GM23338 (cell line): ENCODE data around the gene SCGB2B2. TPM values are rescaled to one million over a fixed set of nuclear protein-coding genes. Genes with fewer than 3 reads are reported as not detected.

Experiments used
- ATAC-seq: fragments of 200-7000 bp; cut with Tn5 transposase; 3 replicates; pipeline ENCODE4 v1.9.1; 2020
- DNase-seq: peaks from one replicate; pipeline ENCODE4 v3.0.0-alpha.2; 2015; ENCODE audit warnings: low spot score
- H2AFZ ChIP-seq: fragments of 200-600 bp; sonication (generic); 2 replicates; pipeline ENCODE4 v1.8.0; 2016; ENCODE audit warnings: antibody characterized with exemption, mild to moderate bottlenecking, moderate library complexity
- H3F3A ChIP-seq: fragments of 200-600 bp; sonication (generic); replicated peaks from 2 replicates; pipeline ENCODE4 v1.8.0; 2017; ENCODE audit warnings: antibody characterized with exemption, mixed run types, low read depth
- H3K27ac ChIP-seq: fragments of 200-600 bp; sonication (generic); 2 replicates; pipeline ENCODE4 v1.6.1; 2016; ENCODE audit warnings: low read depth
- H3K27me3 ChIP-seq: fragments of 200-600 bp; sonication (generic); 2 replicates; pipeline ENCODE4 v1.8.0; 2016; ENCODE audit warnings: mild to moderate bottlenecking, mixed run types, moderate library complexity; ENCODE audit not compliant: insufficient read depth
- H3K36me3 ChIP-seq: fragments of 200-600 bp; sonication (generic); 2 replicates; pipeline ENCODE4 v1.8.0; 2016; ENCODE audit warnings: mild to moderate bottlenecking; ENCODE audit not compliant: insufficient read depth
- H3K4me1 ChIP-seq: fragments of 200-600 bp; sonication (generic); 2 replicates; pipeline ENCODE4 v1.8.0; 2016; ENCODE audit warnings: mild to moderate bottlenecking, moderate library complexity; ENCODE audit not compliant: insufficient read depth
- H3K4me2 ChIP-seq: fragments of 200-600 bp; sonication (generic); 2 replicates; pipeline ENCODE4 v1.7.1; 2017; ENCODE audit warnings: mixed run types
- H3K4me3 ChIP-seq: fragments of 200-600 bp; sonication (generic); 2 replicates; pipeline ENCODE4 v1.6.1; 2016; ENCODE audit warnings: mixed run types
- H3K79me2 ChIP-seq: fragments of 200-600 bp; sonication (generic); replicated peaks from 2 replicates; pipeline ENCODE4 v1.8.0; 2017; ENCODE audit warnings: mild to moderate bottlenecking; ENCODE audit not compliant: insufficient read depth
- H3K9me2 ChIP-seq: fragments of 200-600 bp; sonication (generic); 2 replicates; pipeline ENCODE4 v1.8.0; 2017; ENCODE audit not compliant: insufficient read depth
- H4K20me1 ChIP-seq: fragments of 200-600 bp; sonication (generic); replicated peaks from 2 replicates; pipeline ENCODE4 v1.8.0; 2017; ENCODE audit warnings: mild to moderate bottlenecking; ENCODE audit not compliant: insufficient read depth
- H3K27ac Mint-ChIP-seq: 2 replicates; pipeline ENCODE4 v1.8.0; 2020; ENCODE audit warnings: inconsistent platforms, mild to moderate bottlenecking, moderate library complexity, mixed read lengths
- H3K27me3 Mint-ChIP-seq: 3 replicates; pipeline ENCODE4 v1.8.0; 2022; ENCODE audit warnings: low read depth, mild to moderate bottlenecking, moderate library complexity, mixed read lengths, inconsistent platforms; ENCODE audit not compliant: insufficient read depth, poor library complexity
- H3K36me3 Mint-ChIP-seq: 3 replicates; pipeline ENCODE4 v1.8.0; 2021; ENCODE audit warnings: low read depth, mild to moderate bottlenecking, inconsistent platforms, moderate library complexity, mixed read lengths
- H3K4me1 Mint-ChIP-seq: 3 replicates; pipeline ENCODE4 v1.8.0; 2020; ENCODE audit warnings: mild to moderate bottlenecking, inconsistent platforms, mixed read lengths
- H3K4me3 Mint-ChIP-seq: 3 replicates; pipeline ENCODE4 v1.8.0; 2021; ENCODE audit warnings: moderate library complexity, mild to moderate bottlenecking, inconsistent platforms, mixed read lengths
- H3K9me3 Mint-ChIP-seq: 3 replicates; pipeline ENCODE4 v1.8.0; 2020; ENCODE audit warnings: moderate library complexity, mild to moderate bottlenecking, inconsistent platforms, mixed read lengths
- CREB1 ChIP-seq: fragments of 250-450 bp; sonication (Bioruptor Pico); IDR thresholded peaks from 2 replicates; pipeline ENCODE4 v1.5.0; 2020; ENCODE audit warnings: low read depth, mild to moderate bottlenecking, moderate library complexity
- EZH2 ChIP-seq: fragments of 200-600 bp; sonication (generic); IDR thresholded peaks from one replicate; pipeline ENCODE4 v1.8.0; 2017; ENCODE audit warnings: antibody characterized with exemption, mild to moderate bottlenecking, low read depth; ENCODE audit not compliant: unreplicated experiment
- EZH2phosphoT487 ChIP-seq: fragments of 200-600 bp; sonication (generic); IDR thresholded peaks from one replicate; pipeline ENCODE4 v1.8.1; 2018; ENCODE audit warnings: antibody characterized with exemption; ENCODE audit not compliant: unreplicated experiment
- JUNB ChIP-seq: IDR thresholded peaks from one replicate; pipeline ENCODE4 v1.6.1; 2016; ENCODE audit warnings: antibody characterized with exemption; ENCODE audit not compliant: unreplicated experiment
- NANOG ChIP-seq: IDR thresholded peaks from 2 replicates; pipeline ENCODE4 v1.6.1; 2016; ENCODE audit warnings: antibody characterized with exemption, borderline replicate concordance
- POLR2AphosphoS5 ChIP-seq: IDR thresholded peaks from 2 replicates; pipeline ENCODE4 v1.6.1; 2016; ENCODE audit warnings: antibody characterized with exemption, low read depth
- STAT1 ChIP-seq: IDR thresholded peaks from one replicate; pipeline ENCODE4 v1.6.1; 2016; ENCODE audit warnings: antibody characterized with exemption; ENCODE audit not compliant: unreplicated experiment
- ZNF114 ChIP-seq: fragments of 250-450 bp; sonication (Bioruptor Pico); IDR thresholded peaks from 2 replicates; pipeline ENCODE4 v1.5.0; 2020; ENCODE audit warnings: mild to moderate bottlenecking, moderate library complexity
- ZNF331 ChIP-seq: fragments of 250-450 bp; sonication (Bioruptor Pico); IDR thresholded peaks from 2 replicates; pipeline ENCODE4 v1.5.0; 2020; ENCODE audit warnings: low read depth, mild to moderate bottlenecking, moderate library complexity
- polyA plus RNA-seq: library from polyadenylated mRNA; unstranded; fragments of >200 nt; fragmentation: Nextera tagmentation; extraction: Ambion mirVana; gene quantifications from 2 replicates; pipeline ENCODE4 v1.2.1, GENCODE V29; 2016
- total RNA-seq: library from RNA; depleted of rRNA; stranded (reverse); fragments of >200 nt; shearing (Covaris generic); gene quantifications from 2 replicates; pipeline ENCODE4 v1.2.3, GENCODE V29; 2014
- TF ChIP-seq, protein P1 (sequence below): fragments of 250-450 bp; sonication (Bioruptor Pico); IDR thresholded peaks from 2 replicates; pipeline ENCODE4 v1.5.0; 2020; ENCODE audit warnings: mild to moderate bottlenecking, moderate library complexity
- TF ChIP-seq, protein P2 (sequence below): IDR thresholded peaks from one replicate; pipeline ENCODE4 v1.6.1; 2018; ENCODE audit warnings: antibody characterized with exemption; ENCODE audit not compliant: unreplicated experiment
- TF ChIP-seq, protein P3 (sequence below): IDR thresholded peaks from 2 replicates; pipeline ENCODE4 v1.6.1; 2016; ENCODE audit warnings: antibody characterized with exemption
- TF ChIP-seq, protein P4 (sequence below), 2 experiments: fragments of 200-600 bp in 1 of 2; sonication (generic) in 1 of 2; conservative IDR thresholded peaks; 2 replicates each; pipeline versions ENCODE4 v1.5.1 to v1.6.1; 2016 to 2017; ENCODE audit warnings: antibody characterized with exemption in 2 of 2, low read depth in 2 of 2, mild to moderate bottlenecking in 2 of 2, moderate library complexity in 1 of 2

The SCGB2B2 gene
- total and polyA plus RNA-seq, 2 experiments from 2014 or later = 0.28 TPM; not detected in 1

DNA sequence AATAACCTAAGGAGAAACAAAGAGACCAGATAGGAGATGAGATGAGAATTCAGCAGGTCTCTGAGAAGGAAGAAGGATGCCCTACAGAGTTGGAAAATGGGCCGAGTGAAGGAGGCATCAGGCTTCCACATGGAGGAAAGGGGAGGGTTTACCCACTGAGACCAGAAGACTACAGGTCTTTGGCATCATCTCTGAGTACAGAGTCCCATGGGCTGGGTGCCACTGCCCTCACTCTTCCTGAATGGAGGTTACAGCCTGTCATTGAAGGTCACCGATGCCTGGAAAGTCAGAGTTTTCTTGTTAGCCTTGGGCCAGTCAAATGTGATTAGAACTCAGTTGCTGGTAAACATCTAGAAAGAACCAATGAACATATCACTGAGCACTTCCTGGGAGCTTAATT lies 10.4 kb upstream of the SCGB2B2 start:
- DNase-seq = no peak
- H3K4me1 ChIP-seq = no peaks in the 10 kb centered on the region
- Mint-ChIP-seq H3K4me1 (peaks cover under 1% of the 10 kb centered on the region; the same call in 1 of the 3 replicates), H3K9me3 (peaks cover 35% of the 10 kb centered on the region; the same call in 2 of the 3 replicates), H3K27ac (no peak overlapping the region), H3K27me3 (no peaks in the 10 kb centered on the region), H3K4me3 (no peak overlapping the region), H3K36me3 (peaks cover 38% of the 10 kb centered on the region)
- no peak overlapping the region for H2AFZ ChIP-seq
- TF ChIP-seq, protein P1, sequence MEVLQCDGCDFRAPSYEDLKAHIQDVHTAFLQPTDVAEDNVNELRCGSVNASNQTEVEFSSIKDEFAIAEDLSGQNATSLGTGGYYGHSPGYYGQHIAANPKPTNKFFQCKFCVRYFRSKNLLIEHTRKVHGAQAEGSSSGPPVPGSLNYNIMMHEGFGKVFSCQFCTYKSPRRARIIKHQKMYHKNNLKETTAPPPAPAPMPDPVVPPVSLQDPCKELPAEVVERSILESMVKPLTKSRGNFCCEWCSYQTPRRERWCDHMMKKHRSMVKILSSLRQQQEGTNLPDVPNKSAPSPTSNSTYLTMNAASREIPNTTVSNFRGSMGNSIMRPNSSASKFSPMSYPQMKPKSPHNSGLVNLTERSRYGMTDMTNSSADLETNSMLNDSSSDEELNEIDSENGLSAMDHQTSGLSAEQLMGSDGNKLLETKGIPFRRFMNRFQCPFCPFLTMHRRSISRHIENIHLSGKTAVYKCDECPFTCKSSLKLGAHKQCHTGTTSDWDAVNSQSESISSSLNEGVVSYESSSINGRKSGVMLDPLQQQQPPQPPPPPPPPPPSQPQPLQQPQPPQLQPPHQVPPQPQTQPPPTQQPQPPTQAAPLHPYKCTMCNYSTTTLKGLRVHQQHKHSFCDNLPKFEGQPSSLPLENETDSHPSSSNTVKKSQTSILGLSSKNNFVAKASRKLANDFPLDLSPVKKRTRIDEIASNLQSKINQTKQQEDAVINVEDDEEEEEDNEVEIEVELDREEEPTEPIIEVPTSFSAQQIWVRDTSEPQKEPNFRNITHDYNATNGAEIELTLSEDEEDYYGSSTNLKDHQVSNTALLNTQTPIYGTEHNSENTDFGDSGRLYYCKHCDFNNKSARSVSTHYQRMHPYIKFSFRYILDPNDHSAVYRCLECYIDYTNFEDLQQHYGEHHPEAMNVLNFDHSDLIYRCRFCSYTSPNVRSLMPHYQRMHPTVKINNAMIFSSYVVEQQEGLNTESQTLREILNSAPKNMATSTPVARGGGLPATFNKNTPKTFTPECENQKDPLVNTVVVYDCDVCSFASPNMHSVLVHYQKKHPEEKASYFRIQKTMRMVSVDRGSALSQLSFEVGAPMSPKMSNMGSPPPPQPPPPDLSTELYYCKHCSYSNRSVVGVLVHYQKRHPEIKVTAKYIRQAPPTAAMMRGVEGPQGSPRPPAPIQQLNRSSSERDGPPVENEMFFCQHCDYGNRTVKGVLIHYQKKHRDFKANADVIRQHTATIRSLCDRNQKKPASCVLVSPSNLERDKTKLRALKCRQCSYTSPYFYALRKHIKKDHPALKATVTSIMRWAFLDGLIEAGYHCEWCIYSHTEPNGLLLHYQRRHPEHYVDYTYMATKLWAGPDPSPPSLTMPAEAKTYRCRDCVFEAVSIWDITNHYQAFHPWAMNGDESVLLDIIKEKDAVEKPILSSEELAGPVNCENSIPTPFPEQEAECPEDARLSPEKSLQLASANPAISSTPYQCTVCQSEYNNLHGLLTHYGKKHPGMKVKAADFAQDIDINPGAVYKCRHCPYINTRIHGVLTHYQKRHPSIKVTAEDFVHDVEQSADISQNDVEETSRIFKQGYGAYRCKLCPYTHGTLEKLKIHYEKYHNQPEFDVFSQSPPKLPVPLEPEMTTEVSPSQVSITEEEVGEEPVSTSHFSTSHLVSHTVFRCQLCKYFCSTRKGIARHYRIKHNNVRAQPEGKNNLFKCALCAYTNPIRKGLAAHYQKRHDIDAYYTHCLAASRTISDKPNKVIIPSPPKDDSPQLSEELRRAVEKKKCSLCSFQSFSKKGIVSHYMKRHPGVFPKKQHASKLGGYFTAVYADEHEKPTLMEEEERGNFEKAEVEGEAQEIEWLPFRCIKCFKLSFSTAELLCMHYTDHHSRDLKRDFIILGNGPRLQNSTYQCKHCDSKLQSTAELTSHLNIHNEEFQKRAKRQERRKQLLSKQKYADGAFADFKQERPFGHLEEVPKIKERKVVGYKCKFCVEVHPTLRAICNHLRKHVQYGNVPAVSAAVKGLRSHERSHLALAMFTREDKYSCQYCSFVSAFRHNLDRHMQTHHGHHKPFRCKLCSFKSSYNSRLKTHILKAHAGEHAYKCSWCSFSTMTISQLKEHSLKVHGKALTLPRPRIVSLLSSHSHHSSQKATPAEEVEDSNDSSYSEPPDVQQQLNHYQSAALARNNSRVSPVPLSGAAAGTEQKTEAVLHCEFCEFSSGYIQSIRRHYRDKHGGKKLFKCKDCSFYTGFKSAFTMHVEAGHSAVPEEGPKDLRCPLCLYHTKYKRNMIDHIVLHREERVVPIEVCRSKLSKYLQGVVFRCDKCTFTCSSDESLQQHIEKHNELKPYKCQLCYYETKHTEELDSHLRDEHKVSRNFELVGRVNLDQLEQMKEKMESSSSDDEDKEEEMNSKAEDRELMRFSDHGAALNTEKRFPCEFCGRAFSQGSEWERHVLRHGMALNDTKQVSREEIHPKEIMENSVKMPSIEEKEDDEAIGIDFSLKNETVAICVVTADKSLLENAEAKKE = no peak
- TF ChIP-seq STAT1 = no peak
- TF ChIP-seq ZNF114 (CRISPR knock-in tag) = no peak
- no peak for TF ChIP-seq CREB1
- TF ChIP-seq JUNB = no peak
- no peak for TF ChIP-seq POLR2AphosphoS5
- TF ChIP-seq EZH2phosphoT487 = no peak
- TF ChIP-seq, protein P2, sequence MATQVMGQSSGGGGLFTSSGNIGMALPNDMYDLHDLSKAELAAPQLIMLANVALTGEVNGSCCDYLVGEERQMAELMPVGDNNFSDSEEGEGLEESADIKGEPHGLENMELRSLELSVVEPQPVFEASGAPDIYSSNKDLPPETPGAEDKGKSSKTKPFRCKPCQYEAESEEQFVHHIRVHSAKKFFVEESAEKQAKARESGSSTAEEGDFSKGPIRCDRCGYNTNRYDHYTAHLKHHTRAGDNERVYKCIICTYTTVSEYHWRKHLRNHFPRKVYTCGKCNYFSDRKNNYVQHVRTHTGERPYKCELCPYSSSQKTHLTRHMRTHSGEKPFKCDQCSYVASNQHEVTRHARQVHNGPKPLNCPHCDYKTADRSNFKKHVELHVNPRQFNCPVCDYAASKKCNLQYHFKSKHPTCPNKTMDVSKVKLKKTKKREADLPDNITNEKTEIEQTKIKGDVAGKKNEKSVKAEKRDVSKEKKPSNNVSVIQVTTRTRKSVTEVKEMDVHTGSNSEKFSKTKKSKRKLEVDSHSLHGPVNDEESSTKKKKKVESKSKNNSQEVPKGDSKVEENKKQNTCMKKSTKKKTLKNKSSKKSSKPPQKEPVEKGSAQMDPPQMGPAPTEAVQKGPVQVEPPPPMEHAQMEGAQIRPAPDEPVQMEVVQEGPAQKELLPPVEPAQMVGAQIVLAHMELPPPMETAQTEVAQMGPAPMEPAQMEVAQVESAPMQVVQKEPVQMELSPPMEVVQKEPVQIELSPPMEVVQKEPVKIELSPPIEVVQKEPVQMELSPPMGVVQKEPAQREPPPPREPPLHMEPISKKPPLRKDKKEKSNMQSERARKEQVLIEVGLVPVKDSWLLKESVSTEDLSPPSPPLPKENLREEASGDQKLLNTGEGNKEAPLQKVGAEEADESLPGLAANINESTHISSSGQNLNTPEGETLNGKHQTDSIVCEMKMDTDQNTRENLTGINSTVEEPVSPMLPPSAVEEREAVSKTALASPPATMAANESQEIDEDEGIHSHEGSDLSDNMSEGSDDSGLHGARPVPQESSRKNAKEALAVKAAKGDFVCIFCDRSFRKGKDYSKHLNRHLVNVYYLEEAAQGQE = no peak
- TF ChIP-seq, protein P3, sequence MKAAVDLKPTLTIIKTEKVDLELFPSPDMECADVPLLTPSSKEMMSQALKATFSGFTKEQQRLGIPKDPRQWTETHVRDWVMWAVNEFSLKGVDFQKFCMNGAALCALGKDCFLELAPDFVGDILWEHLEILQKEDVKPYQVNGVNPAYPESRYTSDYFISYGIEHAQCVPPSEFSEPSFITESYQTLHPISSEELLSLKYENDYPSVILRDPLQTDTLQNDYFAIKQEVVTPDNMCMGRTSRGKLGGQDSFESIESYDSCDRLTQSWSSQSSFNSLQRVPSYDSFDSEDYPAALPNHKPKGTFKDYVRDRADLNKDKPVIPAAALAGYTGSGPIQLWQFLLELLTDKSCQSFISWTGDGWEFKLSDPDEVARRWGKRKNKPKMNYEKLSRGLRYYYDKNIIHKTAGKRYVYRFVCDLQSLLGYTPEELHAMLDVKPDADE = no peak
- no peak for TF ChIP-seq NANOG
- TF ChIP-seq, protein P4, sequence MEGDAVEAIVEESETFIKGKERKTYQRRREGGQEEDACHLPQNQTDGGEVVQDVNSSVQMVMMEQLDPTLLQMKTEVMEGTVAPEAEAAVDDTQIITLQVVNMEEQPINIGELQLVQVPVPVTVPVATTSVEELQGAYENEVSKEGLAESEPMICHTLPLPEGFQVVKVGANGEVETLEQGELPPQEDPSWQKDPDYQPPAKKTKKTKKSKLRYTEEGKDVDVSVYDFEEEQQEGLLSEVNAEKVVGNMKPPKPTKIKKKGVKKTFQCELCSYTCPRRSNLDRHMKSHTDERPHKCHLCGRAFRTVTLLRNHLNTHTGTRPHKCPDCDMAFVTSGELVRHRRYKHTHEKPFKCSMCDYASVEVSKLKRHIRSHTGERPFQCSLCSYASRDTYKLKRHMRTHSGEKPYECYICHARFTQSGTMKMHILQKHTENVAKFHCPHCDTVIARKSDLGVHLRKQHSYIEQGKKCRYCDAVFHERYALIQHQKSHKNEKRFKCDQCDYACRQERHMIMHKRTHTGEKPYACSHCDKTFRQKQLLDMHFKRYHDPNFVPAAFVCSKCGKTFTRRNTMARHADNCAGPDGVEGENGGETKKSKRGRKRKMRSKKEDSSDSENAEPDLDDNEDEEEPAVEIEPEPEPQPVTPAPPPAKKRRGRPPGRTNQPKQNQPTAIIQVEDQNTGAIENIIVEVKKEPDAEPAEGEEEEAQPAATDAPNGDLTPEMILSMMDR (conservative IDR thresholded peaks at IDR 0.05; ENCODE audit: low read depth in 2 of 2) = no peak
- TF ChIP-seq EZH2 = no peak
- TF ChIP-seq ZNF331 (CRISPR knock-in tag) = no peak
- H3K36me3 ChIP-seq = peaks cover 27% of the 10 kb centered on the region
- H3K4me3 ChIP-seq = no peak overlapping the region
- H3K4me2 ChIP-seq = no peak overlapping the region
- ATAC-seq = no peak
- no peaks in the 10 kb centered on the region for H3K79me2 ChIP-seq
- 0 out of 2 replicates have a peak, but pooled peaks cover 2% of the 10 kb centered on the region for H3K9me2 ChIP-seq
- no peak overlapping the region for H3K27ac ChIP-seq
- no peaks in the 10 kb centered on the region for H3F3A ChIP-seq
- H4K20me1 ChIP-seq = no peaks in the 10 kb centered on the region
- H3K27me3 ChIP-seq = no peaks in the 10 kb centered on the region
